Esophagus squamous epithelium (tissue), 5 donors: ENCODE results near the gene UBASH3A. TPM values are rescaled to one million over a fixed set of nuclear protein-coding genes. Genes with fewer than 3 reads are reported as not detected.

Experiments used
- DNase-seq: peaks from one replicate; lab custom pipeline; 2025; lab: John Stamatoyannopoulos, UW
- H3K27ac ChIP-seq, 4 donors: fragments of 200-600 bp; sonication (generic); one replicate each; pipeline ENCODE4 v1.5.1; 2016 to 2019; ENCODE audit warnings: mild to moderate bottlenecking in 1 of 4
- H3K27me3 ChIP-seq, 4 donors: fragments of 200-600 bp; sonication (generic); 1 replicate in 3 of 4; 2 replicates in 1 of 4; pipeline versions ENCODE4 v1.5.1 to v1.6.0; 2017 to 2021; ENCODE audit warnings: antibody characterized with exemption in 1 of 4
- H3K36me3 ChIP-seq, 3 donors: fragments of 200-600 bp; sonication (generic); one replicate each; pipeline ENCODE4 v1.5.1; 2016 to 2019
- H3K4me1 ChIP-seq, 3 donors: fragments of 200-600 bp; sonication (generic); one replicate each; pipeline ENCODE4 v1.5.1; 2017 to 2019
- H3K4me3 ChIP-seq, 4 donors: fragments of 200-600 bp; sonication (generic); 1 replicate in 3 of 4; 2 replicates in 1 of 4; pipeline ENCODE4 v1.5.1; 2016 to 2019; ENCODE audit warnings: mild to moderate bottlenecking in 2 of 4, moderate library complexity in 1 of 4
- H3K9me3 ChIP-seq, 3 donors: fragments of 200-600 bp; sonication (generic); one replicate each; pipeline ENCODE4 v1.5.1; 2016 to 2019
- CTCF ChIP-seq, 6 experiments: fragments of 450-650 bp in 4 of 6; fragments of 200-600 bp in 2 of 6; sonication (generic) in 2 of 6; IDR thresholded peaks; one replicate each; pipeline ENCODE4 v1.5.1; 2016 to 2019; ENCODE audit warnings: antibody characterized with exemption in 6 of 6, mild to moderate bottlenecking in 4 of 6, moderate library complexity in 4 of 6
- POLR2A ChIP-seq, 4 donors: fragments of 450-650 bp; IDR thresholded peaks; one replicate each; pipeline ENCODE4 v1.6.1; 2017; ENCODE audit warnings: antibody characterized with exemption in 4 of 4, mild to moderate bottlenecking in 4 of 4, moderate library complexity in 3 of 4
- WGBS, 2 donors: methylation state at CpG; one replicate each; pipeline ENCODE4 v1.1.5; 2018; 5-methylcytosine and 5-hydroxymethylcytosine counted together
- intact Hi-C: fragments of 100-400 bp; cut with DNase I; formaldehyde crosslinking; loops from one replicate; pipeline ENCODE4 v1.15.0; 2022
- total RNA-seq, 4 donors: library from RNA; depleted of rRNA; stranded (reverse); fragments of >200 nt; gene quantifications; one replicate each; pipeline ENCODE4 v1.1.0, GENCODE V29; 2016
- donor health status: DM: yes; HTN: yes; CAD: no.

UBASH3A gene
- total RNA-seq, 4 donors from 2014 or later: 0.57 to 1.9 (median 0.73) TPM

GRCh38 chr21:42401820-42402251 is 1.9 kb upstream of the UBASH3A start:
- no peak for TF ChIP-seq POLR2A (IDR thresholded peaks at IDR 0.05)
- TF ChIP-seq CTCF (IDR thresholded peaks at IDR 0.05): no peak
- Histone ChIP-seq H3K4me3 (no peak overlapping the region), H3K36me3 (no peaks in the 10 kb centered on the region), H3K4me1 (no peaks in the 10 kb centered on the region), H3K27me3 (peaks cover 0 to 3% (median 0%) of the 10 kb centered on the region in 4 donors), H3K9me3 (no peaks in the 10 kb centered on the region), H3K27ac (no peak overlapping the region)
- no peak for DNase-seq
- 68 to 82% methylated on average over 2 of the region's 2 CpGs for WGBS, 2 donors
- intact Hi-C loops: no loop called here

- Histone ChIP-seq H3K4me1 (no peaks in the 10 kb centered on the region), H3K9me3 (no peaks in the 10 kb centered on the region), H3K36me3 (no peaks in the 10 kb centered on the region), H3K27me3 (peaks cover 0 to 8% (median 0%) of the 10 kb centered on the region in 4 donors), H3K4me3 (peak overlapping the region in 3 of 4 donors; percentile 17 to 28 (median 18)), H3K27ac (peak overlapping the region in 2 of 4 donors; percentile 19 to 37)
- DNase-seq: no peak
- TF ChIP-seq CTCF (IDR thresholded peaks at IDR 0.05): no peak
- no peak for TF ChIP-seq POLR2A (IDR thresholded peaks at IDR 0.05)
- intact Hi-C loops: no loop called here
- WGBS, 2 donors: 63 to 88% methylated on average over 5 to 8 of the region's 10 CpGs
Observed at GRCh38 chr21:42404539-42404938, 837 bp downstream of the UBASH3A start.

- TF ChIP-seq POLR2A (IDR thresholded peaks at IDR 0.05): no peak
- no peak for TF ChIP-seq CTCF (IDR thresholded peaks at IDR 0.05)
- Histone ChIP-seq H3K4me1 (no peaks in the 10 kb centered on the region), H3K9me3 (no peaks in the 10 kb centered on the region), H3K27ac (peak overlapping the region in 3 of 4 donors; percentile 15 to 45 (median 34)), H3K27me3 (peaks cover 0 to 16% (median 0%) of the 10 kb centered on the region in 4 donors), H3K36me3 (no peaks in the 10 kb centered on the region), H3K4me3 (peak overlapping the region in 3 of 4 donors; percentile 17 to 28 (median 18))
- WGBS, 2 donors: 78 to 85% methylated on average over 13 to 16 of the region's 23 CpGs
- DNase-seq: no peak
- intact Hi-C loops: no loop called here
Observed at GRCh38 chr21:42405064-42406013, 1.6 kb downstream of the UBASH3A start.

- no peaks in the 10 kb centered on the region for H3K36me3 ChIP-seq
- H3K27me3 ChIP-seq: peaks cover 0 to 20% (median 0%) of the 10 kb centered on the region in 4 donors
- no peaks in the 10 kb centered on the region for H3K9me3 ChIP-seq
- TF ChIP-seq CTCF (IDR thresholded peaks at IDR 0.05) (no peak), POLR2A (IDR thresholded peaks at IDR 0.05) (no peak)
- 51 to 63% methylated on average over 7 to 9 of the region's 10 CpGs for WGBS, 2 donors
- peak overlapping the region in 3 of 4 donors; percentile 17 to 28 (median 18) for H3K4me3 ChIP-seq
- intact Hi-C loops: no loop called here
- no peak for DNase-seq
- peak overlapping the region in 3 of 4 donors; percentile 15 to 45 (median 34) for H3K27ac ChIP-seq
- H3K4me1 ChIP-seq: no peaks in the 10 kb centered on the region
Observed at GRCh38 chr21:42406201-42406621, 2.5 kb downstream of the UBASH3A start.

- 81 to 92% methylated on average over 5 to 6 of the region's 7 CpGs for WGBS, 2 donors
- H3K4me1 ChIP-seq: peaks cover 0 to 6% (median 3%) of the 10 kb centered on the region in 3 donors
- H3K9me3 ChIP-seq: no peaks in the 10 kb centered on the region
- H3K4me3 ChIP-seq: no peak overlapping the region
- H3K27ac ChIP-seq: peak overlapping the region in 1 of 4 donors; percentile 1
- H3K27me3 ChIP-seq: peaks cover 0 to 27% (median 0%) of the 10 kb centered on the region in 4 donors
- H3K36me3 ChIP-seq: no peaks in the 10 kb centered on the region
- no peak for TF ChIP-seq CTCF (IDR thresholded peaks at IDR 0.05)
- no peak for TF ChIP-seq POLR2A (IDR thresholded peaks at IDR 0.05)
- DNase-seq: no peak
- intact Hi-C loops: no loop called here
Observed at GRCh38 chr21:42406866-42407265, 3.2 kb downstream of the UBASH3A start.
